GM19351 (cell line): ENCODE data around the gene TNP2.

ENCODE experiments used
- ATAC-seq: cut with Tn5 transposase; IDR thresholded peaks from one replicate; pipeline ENCODE4 v1.9.1; 2021; ENCODE audit warnings: mild to moderate bottlenecking, moderate library complexity; ENCODE audit not compliant: unreplicated experiment

TNP2 gene

GRCh38 chr16:11278681-11279628, 9.8 kb upstream of the TNP2 start:
- ATAC-seq = no peak

GRCh38 chr16:11277607-11278337, 8.6 kb upstream of the TNP2 start:
- no peak for ATAC-seq

DNA sequence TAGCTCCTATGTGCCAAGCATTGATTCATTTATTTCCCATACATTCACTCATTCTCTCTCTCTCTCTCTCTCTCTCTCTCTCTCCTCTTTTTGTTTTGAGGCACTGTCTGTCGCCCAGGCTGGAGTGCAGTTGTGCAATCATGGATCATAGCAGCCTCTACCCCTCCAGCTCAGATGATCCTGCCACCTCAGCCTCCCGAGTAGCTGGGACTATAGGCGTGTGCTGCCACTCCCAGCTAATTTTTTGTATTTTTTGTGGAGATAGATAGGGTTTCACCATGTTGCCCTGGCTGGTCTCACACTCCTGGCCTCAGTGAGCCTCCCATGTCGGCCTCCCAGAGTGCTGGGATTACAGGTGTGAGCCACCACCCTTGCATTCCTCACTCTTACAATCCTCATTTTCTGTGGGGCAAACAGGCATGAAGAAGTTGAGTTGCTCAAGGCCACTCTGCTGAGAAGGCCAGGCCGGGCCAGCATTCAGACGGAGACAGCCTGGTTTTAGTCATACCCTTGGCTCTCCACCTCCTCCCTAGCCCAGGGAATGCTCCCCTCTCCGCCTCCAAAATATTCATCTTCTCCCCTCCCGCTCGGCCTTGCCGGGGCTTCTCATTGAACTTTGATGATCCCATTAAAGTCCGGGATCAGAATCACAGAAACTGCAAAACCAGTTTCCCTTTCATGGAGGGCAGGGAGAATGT, 7.9 kb upstream of the TNP2 start:
- no peak for ATAC-seq

DNA sequence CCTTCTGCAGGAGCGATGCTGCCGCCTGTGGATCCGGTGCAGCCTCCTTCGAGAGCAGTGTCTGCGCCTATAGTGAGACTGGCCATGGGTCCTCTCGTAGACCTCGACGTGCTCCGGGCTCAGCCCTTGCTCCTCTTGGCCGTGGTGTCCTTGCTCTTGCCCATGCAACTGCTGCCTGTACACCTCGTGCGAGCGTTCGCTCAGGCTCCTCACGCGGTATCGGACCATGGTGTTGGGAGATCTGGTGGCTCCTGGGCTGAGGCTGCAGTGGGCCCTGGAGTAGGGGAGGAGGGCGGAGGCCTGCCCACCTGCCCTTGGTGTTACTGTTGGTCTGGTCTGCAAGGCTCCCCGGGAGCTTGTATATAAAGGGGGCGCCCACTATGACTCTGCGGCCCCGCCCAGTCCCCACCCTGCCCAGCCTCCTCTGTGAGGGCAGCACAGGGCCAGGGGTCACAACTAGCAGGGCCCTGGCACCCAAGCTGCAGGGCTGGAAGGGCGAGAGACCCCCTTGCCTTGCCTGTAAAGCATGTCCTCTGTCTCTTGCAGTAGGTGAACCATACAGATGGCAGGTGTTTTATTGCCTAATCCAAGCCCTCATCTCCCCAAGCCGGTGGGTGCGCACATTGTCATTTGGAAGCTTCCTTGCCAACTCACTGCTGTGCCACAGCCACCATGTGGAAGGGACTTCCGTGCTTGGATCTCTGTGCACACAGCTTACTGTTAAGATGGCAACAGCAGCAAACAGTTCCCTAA, 7.2 kb upstream of the TNP2 start, which contains the start of gene PRM2:
TSS of gene PRM2 (minus strand) at position 338 of the 753 bp plus-strand sequence. CDS start at position 228, 110 bp downstream.
- no peak for ATAC-seq

- ATAC-seq = no peak
These were observed 5.8 kb upstream of the TNP2 start for GRCh38 chr16:11274964-11275363.

DNA sequence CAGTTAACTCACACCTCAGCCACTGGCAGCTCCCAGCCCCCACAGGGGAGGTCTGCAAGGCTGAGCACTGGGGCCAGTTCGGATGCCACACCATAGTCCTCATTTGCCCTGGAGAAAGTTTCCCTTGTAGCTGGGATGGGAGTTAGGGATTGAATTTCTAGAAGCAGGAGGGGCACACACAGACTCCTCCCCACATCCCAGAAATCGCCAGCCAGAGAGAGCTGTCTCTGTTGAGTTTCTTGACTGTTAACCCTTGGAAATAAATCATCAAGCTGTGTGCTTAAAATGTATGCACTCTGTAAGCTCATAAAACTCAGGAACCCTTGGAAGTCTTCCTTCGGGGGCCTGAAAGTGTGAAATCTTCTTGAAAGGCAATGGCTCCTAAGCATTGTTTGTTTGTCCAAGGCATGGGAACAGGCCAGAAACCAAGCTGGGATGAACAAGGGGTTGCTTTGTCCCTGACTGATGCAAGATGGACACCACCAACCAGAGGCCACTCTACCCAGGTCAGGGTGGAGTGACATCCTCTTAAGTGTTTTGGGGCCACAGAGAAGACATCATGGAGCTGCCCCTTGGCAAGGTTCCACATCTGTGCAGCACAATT, 4.7 kb upstream of the TNP2 start:
- no peak for ATAC-seq

GRCh38 chr16:11272921-11273720, 4.0 kb upstream of the TNP2 start, which contains the start of gene PRM3:
Gene PRM3, minus strand, starts transcription at chr16:11273629. Its CDS starts 34 bp downstream, at chr16:11273595.
- ATAC-seq = no peak

- ATAC-seq = no peak
These were observed 3.4 kb upstream of the TNP2 start for GRCh38 chr16:11272484-11272883.

GRCh38 chr16:11271610-11272009, 2.5 kb upstream of the TNP2 start:
- ATAC-seq = no peak

DNA sequence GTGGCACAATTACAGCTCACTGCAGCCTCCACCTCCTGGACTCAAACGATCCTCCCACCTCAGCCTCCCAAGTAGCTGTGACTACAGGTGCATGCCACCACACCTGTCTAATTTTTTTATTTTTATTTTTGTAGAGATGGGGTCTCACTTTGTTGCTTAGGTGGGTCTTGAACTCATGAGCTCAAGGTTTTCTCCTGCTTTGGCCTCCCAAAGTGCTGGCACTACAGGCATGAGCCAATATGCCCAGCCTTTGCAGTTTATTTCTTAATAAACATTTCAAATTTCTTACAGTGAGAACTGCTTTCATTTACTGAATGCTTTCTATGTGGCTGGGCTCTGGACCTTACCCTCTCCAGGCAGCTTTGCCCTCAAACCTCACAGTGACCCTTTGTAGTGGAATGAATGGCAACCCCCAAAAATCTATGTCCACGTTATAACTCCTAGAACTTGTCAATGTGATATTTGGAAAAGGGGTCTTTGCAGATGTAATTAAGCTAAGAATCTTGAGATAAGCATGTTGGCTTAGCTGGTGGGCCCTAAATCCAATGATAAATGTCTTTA, 1.6 kb upstream of the TNP2 start:
- ATAC-seq = no peak

DNA sequence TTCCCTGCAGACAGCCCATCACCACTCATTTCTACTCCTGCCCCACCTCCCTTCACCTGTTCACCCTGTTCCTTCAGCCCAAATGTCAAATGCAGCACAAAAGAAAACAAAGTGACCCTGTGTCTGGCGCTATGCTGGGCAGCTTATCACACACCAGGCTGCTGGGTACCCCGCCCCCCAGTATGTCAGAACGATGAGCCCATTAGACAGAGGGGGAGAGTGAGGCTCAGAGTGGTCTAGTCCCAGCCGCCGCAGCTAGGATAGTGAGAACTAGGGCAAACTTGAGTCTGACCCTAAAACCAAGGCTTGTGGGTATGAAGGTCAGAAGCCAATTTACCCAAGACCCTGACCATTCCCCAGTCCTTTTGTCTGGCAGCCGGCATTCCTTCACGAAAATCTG, 4.0 kb downstream of the TNP2 start:
- ATAC-seq = no peak

- ATAC-seq = no peak
These were observed 4.8 kb downstream of the TNP2 start for GRCh38 chr16:11264155-11264832.

- ATAC-seq = no peak
These were observed 5.4 kb downstream of the TNP2 start for GRCh38 chr16:11263737-11264136.

DNA sequence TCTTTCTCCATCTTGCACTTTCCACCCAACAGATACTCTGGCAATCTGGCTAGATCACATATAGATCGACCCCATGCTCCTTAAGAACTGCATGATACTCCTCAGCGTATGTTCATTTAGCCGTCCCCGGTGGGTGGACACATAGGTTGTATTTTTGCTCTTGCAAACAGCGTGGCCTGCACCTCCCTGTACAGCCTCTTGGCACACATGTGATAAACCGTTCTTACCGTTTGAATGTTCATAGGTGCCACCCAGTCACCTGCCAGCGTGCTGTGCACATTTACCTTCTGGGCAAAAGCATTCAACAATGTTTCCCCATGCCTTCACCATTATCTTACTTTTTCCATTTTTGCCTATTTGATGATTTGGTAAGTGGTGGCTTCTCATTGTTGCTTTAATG, 6.2 kb downstream of the TNP2 start:
- no peak for ATAC-seq

DNA sequence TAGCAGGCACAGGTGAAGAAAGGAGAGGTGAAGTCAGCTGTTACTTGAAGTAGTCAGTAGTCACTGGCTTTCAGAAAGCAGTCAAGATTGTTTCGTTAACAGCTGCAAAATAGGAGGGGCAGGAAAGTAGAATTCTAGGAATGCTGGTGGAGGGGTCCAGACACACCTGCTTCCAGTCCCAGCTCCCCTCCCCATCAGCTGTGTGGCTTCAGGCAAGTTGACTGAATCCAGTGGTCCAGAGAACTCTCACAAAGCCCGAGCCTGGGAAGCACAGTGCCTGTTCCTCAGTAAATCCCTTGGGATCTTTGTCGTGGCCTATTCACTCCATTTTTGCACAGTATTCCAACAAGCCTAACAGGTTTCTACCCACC, 8.5 kb downstream of the TNP2 start:
- ATAC-seq = no peak

GRCh38 chr16:11259655-11260595, 9.2 kb downstream of the TNP2 start:
- ATAC-seq = no peak
